D721Med (cell line): ENCODE results near the gene ATN1.

Experiments
- DNase-seq: peaks from one replicate; pipeline ENCODE4 v3.0.0; 2011; ENCODE audit warnings: low spot score; ENCODE audit not compliant: insufficient read length
- FAIRE-seq: peaks from 2 replicates; lab custom pipeline; 2011; peaks lifted over from hg19 to GRCh38; lab: Jason Lieb, UNC
- TF ChIP-seq, protein P1 (sequence below): IDR thresholded peaks from 2 replicates; pipeline ENCODE4 v1.5.1; 2012; ENCODE audit warnings: mild to moderate bottlenecking, control low read depth; ENCODE audit not compliant: insufficient read depth; ENCODE audit errors: missing control alignments

The ATN1 gene

DNA sequence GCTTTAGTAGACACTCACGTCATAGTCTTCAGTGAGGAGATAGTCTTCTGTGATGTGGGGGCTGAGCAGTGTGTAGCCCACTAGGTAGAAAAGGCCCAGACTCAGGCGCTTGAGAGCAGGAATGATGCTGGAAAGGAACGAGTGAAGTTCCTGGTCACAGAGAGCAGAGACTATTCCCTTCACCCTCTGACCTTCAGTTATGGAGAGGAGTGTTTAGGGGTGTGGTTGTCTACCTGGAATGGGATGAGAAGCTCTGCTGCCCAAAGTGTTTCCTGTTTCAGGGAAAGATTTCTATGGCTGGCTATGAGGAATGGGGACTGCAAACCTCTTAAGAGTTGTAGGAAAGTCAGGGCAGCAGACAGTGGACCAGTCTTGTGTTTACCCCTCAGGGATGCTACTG, 51.7 kb downstream of the ATN1 start:
- FAIRE-seq = no peak
- DNase-seq = no peak
- TF ChIP-seq, protein P1, sequence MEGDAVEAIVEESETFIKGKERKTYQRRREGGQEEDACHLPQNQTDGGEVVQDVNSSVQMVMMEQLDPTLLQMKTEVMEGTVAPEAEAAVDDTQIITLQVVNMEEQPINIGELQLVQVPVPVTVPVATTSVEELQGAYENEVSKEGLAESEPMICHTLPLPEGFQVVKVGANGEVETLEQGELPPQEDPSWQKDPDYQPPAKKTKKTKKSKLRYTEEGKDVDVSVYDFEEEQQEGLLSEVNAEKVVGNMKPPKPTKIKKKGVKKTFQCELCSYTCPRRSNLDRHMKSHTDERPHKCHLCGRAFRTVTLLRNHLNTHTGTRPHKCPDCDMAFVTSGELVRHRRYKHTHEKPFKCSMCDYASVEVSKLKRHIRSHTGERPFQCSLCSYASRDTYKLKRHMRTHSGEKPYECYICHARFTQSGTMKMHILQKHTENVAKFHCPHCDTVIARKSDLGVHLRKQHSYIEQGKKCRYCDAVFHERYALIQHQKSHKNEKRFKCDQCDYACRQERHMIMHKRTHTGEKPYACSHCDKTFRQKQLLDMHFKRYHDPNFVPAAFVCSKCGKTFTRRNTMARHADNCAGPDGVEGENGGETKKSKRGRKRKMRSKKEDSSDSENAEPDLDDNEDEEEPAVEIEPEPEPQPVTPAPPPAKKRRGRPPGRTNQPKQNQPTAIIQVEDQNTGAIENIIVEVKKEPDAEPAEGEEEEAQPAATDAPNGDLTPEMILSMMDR = no peak

DNA sequence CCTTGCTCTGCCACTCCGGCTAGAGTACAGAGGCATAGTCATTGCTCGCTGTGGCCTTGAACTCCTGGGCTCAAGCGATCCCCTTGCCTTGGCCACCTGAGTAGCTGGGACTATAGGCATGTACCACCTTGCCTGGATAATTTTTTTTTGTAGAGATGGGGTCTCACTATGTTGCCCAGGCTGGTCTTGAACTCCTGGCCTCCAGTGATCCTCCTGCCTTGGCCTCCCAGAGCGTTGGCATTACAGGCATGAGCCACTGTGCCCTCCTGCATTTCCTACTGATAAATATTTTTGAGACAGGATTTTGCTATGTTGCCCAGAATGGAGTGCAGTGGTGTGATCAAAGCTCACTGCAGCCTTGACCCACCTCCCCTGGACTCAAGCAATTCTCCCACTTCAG, 52.3 kb downstream of the ATN1 start:
- TF ChIP-seq, protein P1 = no peak
- FAIRE-seq (no peak), DNase-seq (no peak)

DNA sequence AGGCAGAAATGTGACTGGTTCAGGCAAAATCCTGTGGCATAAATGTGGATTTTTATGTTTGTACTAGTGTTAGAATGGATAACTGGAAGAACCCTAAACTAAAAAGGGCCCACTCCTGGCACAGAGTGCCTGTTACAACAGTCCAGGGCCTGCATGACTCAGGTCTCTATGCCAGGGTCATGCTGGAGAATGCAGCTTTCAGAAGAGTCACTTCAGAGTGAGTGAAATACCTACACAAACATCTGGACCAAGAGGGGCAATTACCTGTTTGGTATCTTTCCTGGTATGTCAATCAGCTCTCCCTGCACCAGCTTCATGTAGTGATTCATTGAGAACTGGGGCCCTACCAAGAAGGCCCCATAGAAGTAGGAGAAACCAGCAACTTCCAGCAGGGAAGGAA, 53.0 kb downstream of the ATN1 start:
- TF ChIP-seq, protein P1 = no peak
- no peak for FAIRE-seq

GRCh38 chr12:6981152-6982052, 53.6 kb downstream of the ATN1 start:
- DNase-seq = no peak
- TF ChIP-seq, protein P1 = no peak
- no peak for FAIRE-seq

More for the DNA sequence above, 53.0 kb downstream of the ATN1 start:
- no peak for DNase-seq

GRCh38 chr12:6982532-6982931, 54.8 kb downstream of the ATN1 start:
- no peak for FAIRE-seq

DNA sequence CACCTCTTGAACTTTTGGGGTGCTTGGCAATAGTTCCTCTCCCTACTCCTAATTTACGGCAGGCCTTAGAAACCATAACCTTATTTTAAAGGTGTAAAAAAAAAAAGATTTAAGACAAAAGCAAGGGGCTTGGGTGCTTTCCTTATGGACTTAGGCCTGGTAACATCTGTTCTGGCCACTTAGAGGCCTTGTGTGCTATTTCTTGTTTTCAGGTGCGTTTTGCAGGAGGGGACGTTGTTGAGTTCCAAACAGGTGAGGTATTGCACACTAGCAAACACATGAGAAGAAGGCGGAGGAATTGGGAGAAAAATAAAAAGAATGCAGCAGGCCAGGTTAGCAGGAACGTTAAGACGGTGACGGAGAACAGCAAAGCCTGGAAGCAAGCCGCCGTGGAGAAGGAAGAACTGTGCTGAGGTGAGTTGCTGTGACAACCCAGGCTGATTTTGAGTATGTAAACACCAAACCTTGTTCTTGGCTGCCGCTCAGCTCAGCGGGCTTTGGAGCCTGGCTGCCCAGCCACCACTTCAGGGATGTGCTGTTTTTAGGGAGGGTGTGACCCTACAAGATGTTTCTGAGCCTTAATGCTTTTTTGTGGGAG, 60.3 kb downstream of the ATN1 start:
- no peak for FAIRE-seq
- TF ChIP-seq, protein P1 = no peak
- DNase-seq = no peak

More at GRCh38 chr12:6982532-6982931, 54.8 kb downstream of the ATN1 start:
- TF ChIP-seq, protein P1 = no peak
- DNase-seq = no peak
